Activated CD8-positive, alpha-beta memory T cell treated with anti-CD3 and anti-CD28 coated beads for 1 hour (primary cell): ENCODE data around the gene NPTX1.

ENCODE experiments used
- DNase-seq, 2 donors: peaks; one replicate each; pipeline ENCODE4 v3.0.0-alpha.2; 2020; ENCODE audit warnings: low read depth in 1 of 2; ENCODE audit errors: extremely low read depth in 1 of 2

Gene NPTX1

GRCh38 chr17:80428363-80428762 is 48.0 kb downstream of the NPTX1 start:
- DNase-seq: no peak

- no peak for DNase-seq
These were observed 48.8 kb downstream of the NPTX1 start for GRCh38 chr17:80427366-80428282.

GRCh38 chr17:80426671-80427326 is 49.6 kb downstream of the NPTX1 start:
- peak; percentile 65 to 75 for DNase-seq

- DNase-seq: no peak
These were observed 50.5 kb downstream of the NPTX1 start for GRCh38 chr17:80425835-80426426.

- no peak for DNase-seq
These were observed 51.3 kb downstream of the NPTX1 start for GRCh38 chr17:80424878-80425765.

DNA sequence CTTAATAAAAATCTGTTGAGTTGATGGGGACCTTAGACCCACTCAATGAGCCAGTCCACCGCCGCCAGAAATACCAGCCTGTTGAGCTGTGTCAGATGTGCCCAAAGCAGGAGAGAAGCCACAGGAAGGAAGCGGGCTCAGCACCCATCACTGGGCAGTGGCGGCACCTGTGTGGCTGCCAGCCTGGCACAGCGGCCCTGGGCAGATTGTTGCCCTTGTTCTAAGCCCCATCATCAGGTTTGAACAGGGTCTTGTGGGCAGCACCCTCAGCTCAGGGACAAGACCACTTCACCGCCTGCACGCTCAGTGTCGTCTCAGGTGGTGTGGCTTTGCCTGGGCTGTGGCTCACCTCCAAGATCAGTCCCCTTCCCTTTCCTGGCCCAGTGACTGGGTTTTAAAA is 52.1 kb downstream of the NPTX1 start:
- no peak for DNase-seq

DNA sequence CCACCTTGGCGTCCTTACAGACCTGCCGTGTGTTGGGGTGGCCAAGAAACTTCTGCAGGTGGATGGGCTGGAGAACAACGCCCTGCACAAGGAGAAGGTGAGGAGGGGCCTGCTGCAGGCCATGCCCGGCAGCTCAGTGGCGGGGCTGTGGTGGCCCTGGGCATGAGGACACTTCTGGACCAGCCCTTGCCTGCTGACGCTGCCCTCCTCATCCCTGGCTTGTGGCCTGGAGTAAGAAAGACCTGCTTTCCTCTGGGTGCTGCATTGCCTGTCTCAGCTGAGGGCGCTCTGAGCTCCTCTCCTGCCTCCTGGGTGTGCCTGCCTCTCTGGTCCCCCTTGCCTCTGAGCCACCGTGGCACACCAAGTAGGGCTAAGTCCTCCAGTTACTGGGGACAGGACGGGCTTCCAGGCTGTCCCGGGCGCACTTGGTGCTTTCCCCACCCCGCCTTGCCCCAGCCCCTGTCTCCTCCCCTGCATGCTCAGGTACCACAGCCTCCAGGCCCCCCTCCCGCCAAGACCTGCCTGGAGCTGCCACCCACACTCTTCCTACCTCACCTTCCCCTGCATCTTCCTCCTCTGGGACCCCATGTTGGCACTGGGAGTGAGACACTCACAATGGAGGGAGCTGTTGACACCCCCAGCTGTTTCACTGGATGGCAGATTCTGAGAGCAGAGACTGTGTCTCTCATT is 52.7 kb downstream of the NPTX1 start:
- no peak for DNase-seq

DNA sequence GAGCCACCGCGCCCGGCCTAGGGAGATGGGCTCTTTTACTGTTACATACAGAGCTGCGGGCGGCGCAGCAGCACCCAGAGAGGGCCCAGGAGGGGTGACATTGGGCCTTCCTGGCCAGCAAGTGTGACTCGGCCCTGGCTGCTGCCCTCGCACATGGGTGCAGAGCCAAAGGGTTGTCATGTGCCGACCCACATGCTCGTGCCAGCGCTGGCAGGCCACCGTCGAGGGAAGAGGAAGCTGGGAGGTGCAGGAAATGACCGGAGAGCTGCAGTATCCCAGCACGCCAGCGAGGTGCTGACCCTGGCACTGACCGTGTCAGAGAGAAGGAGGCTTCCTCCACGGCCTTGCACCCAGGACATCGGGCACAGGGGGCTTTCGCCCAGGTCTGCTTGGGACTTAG is 53.4 kb downstream of the NPTX1 start:
- DNase-seq: no peak

DNA sequence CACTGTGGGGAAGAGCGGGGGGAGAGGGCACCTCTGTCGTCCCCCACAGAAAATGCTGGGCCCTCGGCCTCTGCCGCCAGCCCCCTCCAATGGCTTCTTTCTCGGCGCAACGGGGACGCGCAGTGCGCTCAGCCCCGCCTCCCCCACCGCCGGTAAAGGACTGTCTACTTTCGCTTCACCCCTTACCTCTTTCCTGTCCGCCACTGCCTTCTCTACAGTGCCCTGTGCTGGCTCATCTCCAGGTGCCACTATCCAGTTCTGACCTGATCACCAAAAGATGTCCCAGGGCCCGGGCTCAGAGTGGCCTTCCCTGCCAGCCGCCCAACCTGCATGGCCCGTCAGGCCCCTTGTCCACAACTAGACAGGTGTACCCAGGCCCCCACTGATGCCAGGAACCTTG is 54.1 kb downstream of the NPTX1 start:
- DNase-seq: no peak

DNA sequence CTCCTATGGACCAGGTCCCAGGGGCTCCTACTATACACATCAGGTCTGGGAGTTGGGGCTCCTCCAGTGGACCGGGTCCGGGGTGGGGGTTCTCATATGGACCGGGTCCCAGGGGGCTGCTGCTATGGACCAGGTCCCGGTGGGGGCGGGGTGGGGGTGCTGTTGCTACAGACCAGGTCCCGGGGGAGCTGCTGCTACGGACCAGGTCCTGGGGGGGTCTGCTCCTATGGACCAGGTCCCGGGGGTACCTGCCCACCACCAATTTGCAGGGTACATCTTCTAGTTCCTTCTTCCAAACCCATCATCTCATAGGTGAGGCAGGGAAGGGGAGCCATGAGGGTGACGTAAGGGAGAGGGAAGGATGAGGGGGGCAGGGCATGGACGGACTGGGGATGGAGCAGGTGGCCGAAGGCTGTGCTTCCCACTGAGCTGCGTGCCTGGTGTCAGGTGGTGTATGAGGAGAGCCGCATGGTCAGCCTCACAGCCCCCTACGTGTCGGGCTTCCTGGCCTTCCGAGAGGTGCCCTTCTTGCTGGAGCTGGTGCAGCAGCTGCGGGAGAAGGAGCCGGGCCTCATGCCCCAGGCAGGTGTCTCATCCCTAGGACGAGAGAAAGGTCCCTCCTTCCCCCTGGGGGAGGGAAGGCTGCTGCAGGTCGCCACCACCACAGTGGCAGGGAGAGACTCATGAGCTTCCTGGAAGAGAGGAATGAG is 54.9 kb downstream of the NPTX1 start:
- no peak for DNase-seq

DNA sequence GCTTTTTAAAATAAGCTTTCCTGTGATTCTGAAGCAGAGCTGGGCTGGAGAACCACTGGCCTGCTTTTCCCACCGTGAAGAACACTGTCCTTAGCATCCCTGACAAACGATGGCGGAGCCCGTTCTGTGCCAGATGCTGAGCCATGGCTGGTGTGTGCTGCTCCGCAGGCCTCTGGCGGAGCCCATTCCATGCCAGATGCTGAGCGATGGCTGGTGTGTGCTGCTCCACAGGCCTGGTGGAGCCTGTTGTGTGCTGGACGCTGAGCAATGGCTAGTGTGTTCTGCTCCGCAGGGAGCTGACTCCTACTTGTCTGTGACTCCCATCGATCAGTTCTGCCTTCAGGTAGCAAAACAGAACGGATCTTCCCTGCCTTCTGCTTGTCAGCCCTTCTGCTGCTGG is 57.2 kb downstream of the NPTX1 start:
- DNase-seq: no peak

DNA sequence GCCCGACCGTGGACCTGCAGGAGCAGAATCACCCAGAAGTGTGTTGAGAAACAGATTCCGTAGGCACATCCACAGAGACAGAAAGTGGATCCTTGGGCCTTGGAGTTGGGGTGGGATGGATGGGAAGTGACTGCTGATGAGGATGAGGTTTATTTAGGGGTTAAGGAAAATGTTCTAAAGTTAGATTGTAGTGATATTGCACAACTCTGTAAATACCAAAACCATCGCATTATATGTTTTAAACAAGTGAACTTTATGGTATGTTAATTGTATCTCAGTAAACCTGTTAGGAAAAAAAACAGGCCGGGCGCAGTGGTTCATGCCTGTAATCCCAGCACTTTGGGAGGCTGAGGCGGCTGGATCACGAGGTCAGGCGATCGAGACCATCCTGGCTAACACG is 57.8 kb downstream of the NPTX1 start:
- DNase-seq: no peak
